ENCODE data around the gene BACE1.

BACE1 gene

DNA sequence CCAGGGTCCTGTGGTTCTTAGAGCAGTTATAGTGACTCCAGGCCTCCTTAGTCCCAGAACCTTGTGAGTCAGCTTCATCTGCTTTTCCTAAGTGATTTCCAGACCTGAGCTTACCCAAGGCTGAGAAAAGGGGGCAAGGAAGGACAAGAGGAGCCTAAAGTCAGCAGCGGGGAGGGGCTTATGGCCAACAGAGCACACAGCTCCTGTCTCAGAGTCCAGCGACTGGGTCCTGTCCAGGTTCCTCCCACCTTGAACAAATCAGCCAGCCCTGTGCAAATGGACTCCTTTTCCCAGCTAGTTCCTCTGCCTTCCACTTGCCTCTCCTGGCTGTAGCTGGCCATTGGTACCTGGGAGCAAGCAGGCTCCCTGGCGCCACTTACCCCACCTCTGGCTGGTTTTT is 10.9 kb downstream of the BACE1 start:
- no peak for DNase-seq

DNA sequence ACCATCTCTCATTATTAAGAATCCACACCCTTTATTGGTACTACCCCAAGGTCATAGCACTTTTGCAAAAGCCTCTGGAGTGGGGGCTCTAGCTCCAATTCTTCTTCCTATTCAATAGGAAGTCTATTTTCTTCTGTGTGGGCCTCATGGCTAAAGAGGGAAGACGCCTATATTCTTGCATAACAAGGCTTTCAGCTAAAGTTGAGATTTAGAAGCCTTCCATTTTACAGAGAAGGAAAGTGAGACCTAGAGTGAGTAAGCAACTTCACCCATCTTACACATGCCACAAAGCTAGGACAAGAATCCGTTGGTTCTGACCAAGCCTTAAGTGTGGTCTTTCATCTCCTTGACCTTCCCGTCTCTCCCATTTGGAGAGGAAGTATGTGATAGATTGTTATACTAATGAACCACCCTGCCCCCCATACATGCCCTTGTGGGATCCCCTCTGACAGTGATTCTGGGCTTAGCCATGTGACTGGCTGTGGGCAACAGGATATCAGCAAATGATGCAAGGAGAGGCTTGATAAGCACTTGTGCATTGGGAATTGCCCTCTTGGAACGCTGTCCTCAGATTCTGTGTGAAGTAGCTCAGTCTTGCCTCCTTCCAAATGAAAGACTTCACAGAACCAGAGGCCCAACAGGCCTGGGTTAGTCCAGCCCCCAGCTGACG is 12.3 kb downstream of the BACE1 start:
- DNase-seq, result no peak

DNA sequence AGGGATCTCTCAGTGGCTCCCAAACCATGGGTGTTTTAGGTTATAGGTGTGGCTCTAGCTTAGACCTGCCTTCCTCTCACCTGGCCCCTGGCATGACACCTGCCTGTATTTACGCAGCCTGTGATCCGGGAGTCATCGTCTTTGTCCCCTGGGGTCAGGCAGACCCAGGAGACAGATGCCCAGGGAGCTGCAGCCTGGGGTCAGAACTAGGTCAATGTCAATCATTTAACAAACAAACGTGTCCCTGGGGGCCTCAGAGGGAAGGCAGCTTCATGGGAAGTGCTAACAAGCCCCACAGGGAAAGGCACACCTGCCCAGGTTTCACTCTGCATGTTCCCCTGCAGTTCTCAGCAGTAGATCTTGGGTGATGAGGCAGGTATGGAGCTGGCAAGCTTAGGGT is 13.0 kb downstream of the BACE1 start:
- DNase-seq, result no peak

DNA sequence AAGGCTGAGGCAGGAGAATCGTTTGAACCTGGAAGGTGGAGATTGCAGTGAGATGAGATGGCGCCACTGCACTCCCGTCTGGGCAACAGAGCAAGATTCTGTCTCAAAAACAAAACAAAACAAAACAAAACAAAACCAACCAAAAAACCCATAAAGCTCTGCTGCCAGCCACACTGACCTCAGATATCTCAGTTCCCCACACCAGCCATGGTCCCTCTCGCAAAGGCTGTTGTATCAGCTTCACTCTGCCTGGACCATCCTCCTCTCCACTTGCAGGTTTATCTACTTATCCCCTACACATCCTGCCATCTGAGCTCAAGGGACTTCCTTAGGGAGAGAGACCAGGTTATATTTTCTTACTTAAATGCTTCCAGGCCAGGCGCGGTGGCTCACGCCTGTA is 13.8 kb downstream of the BACE1 start:
- DNase-seq, result no peak

DNA sequence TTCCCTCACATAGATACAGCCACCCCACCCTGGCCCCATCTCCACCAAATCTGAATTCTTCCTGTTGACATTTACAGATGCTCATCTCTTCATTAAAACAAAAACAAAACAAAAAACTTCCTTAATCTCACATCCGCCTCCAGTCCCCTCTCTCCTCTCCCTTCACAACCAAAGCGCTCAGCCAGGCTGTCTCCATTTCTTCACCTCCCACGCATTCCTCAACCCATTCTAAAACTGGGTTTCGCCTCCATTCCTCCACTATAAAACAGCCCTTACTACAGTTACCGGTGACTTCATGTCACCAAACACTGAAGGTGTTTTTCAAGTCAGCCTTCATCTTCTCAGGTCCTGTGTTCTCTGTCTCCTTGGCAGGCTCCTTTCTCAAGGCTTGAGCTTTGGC is 15.3 kb downstream of the BACE1 start:
- no peak for DNase-seq

DNA sequence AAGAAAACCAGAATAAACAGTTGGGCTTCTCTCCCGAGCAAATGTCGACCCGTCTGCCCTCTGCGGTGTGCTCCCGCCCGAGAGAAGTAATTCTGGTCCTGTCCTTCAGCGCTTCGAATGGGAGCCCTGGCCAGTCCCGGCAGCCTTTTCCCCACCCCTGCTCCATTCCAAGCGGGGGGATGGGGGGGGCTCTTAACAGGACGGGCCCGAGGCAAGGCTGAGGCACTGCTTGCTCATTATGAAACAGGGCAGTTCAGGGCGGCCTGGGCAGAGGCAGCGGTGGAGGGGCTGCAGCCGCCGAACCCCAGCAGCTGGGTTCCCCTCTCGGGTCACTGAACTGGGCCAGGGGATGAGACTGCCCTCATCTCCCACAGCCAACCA is 15.8 kb downstream of the BACE1 start:
- DNase-seq, result no peak

DNA sequence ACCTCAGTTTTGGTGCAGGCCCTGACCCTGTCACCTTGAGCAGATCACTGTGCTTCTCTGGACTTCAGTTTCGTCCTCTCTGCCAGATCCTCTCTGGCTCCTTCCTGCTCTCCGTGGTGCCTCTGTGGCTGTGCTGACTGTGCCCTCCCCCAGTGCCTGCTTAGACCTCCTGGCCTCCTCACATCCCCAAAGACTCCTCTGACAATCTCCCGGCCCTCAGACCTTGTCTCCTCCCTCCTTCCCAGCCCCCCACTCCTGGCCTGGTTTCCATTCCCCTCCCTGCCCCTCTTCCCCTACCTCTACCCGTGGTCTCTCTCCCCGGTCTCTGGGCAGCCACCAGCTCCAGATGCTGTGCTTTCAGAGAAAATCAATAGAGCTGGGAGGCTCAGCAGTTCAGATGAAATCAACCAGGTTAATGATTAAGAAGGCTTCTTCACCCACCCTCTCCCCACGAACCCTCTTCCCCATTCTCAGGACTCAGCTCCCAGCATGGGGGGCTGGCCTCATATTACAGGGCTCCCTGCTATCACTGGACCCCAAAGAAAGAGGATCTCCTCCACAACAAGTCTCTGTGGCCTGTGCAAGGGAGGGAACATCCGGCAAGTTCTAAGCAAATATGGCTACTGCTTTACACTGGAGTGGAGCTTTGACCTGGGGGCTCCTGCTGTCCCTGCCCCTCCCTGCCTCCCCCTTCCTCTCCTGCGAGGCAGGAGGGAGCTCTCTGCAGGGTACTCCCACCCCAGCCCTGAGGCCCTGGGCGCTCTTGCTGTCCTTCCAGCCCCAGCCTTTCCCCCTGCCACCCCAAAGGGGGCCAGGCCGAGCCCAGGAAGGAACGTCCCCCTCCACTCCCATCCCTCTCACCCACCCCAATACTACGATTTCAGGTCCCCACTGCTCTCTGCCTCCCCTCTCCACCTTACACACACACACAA is 16.4 kb downstream of the BACE1 start:
- DNase-seq, result no peak

DNA sequence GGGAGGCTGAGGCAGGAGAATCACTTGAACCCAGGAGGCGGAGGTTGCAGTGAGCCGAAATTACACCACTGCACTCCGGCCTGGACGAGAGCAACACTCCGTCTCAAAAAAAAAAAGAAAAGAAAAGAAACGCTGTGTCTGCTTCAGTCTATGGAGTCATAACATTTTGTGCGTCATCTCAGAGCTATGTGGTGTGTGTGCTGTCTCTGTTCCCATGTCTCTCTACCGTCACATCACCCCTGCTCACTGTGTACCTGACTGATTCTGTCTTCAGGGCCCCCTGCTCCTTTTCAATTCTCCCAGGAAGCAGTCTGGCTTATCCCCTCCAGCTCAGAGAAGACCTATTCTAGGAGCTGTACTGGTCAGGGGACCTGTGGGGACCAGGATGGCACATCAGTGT is 17.9 kb downstream of the BACE1 start:
- no peak for DNase-seq

DNA sequence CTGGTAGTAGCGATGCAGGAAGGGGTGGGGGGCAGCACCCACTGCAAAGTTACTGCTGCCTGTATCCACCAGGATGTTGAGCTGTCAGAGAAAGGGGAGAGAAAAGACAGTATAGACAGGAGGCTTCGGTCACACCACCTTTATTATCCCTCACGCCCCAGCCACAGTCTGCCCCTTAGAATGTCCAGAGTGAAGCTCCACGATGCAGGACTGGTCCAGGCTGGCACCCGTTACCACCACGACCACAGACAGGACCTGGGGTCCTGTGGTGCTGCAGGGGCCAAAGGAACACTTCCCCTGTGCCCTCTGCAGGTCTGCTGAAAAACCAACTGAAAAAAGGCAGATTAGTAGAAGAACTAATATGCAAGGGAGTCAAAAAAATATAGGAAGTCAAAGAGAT is 19.2 kb downstream of the BACE1 start:
- no peak for DNase-seq

DNA sequence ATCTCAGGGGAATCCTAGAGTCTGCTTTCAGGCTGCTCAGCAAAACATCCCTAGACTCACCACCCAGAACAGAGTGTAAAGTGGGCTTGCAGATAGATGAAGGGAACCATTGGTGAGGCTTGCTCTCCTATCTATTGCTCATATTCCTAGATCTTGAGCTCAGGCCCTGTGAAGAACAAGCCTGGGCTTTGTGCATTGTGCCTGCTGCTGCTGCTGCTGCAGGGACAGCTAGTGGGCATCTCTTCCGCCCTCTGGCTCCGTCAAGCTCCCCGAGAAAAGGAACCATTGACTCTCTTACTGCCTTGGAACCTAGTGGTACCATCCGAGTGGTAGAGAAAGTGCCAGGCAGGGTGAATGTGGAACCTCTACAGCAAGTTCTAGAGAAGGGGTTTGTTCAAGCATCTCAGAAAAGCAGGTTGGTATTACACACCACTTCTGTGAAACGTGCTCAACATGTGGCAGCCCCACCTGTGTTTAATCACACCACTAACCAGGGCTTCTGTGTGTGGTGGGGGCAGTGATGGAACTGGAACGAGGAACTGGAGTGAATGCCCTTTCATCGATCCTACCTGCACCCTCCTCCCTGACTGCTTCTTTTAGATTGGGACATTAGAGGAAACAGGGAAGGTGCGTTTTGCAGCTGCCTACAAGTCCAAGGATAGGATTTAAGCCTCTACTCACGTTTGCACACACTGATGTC is 20.5 kb downstream of the BACE1 start:
- DNase-seq, result no peak

DNA sequence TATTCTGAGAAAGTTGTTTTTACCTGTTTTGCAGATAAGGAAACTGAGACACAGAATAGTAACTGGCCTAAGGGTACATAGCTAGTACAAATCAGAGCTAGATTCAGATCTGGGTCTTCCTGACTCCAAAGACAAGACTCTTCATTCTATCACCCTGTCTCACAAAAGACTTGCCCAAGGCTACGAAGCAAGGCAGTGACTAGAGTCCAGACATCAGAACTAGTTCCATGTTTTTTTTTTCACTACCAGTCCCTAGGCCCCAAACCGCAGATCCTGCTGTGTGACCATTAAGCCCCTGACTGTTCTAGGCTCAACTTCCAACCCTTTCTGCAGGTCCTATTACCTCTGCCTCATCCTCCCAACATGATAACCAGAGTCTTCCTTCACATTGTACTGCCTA is 23.4 kb downstream of the BACE1 start:
- no peak for DNase-seq

DNA sequence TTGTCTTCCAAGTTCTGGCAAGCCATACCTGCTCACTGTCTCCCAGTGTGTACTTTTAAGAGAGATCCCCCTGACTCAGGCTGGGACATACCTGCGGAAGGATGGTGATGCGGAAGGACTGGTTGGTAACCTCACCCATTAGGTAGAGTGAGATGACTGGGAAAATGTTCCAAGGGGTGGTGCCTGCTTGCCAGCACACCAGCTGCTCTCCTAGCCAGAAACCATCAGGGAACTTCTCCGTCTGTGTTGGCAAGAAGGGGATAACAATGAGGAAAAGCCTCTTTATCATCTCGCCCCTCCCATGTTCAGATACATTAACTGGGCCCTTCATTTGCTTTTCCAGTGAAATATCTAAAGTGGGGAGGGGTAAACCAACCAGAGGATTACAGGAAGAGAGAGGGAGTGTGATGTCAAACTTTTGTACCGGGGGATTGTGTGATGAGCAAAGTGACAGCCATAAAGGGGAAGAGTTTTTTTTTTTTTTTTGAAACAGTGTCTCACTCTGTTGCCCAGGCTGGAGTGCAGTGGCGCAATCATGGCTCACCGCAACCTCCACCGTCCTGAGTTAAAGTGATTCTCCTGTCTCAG is 25.2 kb downstream of the BACE1 start, which contains the start of gene BACE1-AS:
BACE1-AS (plus strand) TSS at position 538 of the 588 bp plus-strand sequence.
- DNase-seq, result no peak

DNA sequence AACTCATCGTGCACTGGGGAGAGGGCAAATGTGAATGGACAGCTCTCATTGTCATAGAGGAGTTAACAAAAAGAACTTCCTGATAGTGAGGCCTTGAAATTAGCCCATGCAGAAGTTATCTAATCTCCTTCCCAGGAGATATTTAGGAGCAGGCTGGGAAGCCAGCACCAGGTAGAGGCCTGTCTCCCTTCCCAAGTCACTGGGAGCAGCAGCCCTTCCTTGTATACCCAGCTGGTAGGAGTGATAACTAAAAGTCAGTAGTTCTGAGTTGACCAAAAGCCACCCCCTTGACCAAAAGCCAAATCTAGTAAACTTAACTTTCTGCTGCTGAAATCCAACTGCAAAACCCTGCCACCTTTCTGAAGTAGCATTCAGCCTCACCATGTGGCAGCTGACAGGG is 26.3 kb downstream of the BACE1 start:
- no peak for DNase-seq

DNA sequence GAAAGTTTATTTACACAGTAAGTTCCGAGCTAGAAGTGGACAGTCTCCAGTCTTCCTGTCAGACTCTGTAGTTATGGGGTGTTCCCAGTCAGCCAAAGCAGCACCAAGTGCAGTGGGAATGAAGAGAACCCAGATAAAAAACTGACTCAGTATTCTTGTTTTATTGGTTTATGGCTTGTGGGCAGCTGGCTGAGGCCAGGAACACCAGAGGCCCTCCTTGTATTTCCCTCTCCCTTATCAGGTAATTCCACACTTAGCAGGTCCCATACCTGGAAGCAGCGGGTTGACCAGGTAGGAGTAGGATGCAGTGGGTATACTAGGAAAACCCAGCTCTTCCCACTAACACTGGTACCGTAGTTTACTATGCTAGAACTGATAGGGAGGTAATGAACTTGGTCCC is 28.4 kb downstream of the BACE1 start:
- DNase-seq, result no peak

DNA sequence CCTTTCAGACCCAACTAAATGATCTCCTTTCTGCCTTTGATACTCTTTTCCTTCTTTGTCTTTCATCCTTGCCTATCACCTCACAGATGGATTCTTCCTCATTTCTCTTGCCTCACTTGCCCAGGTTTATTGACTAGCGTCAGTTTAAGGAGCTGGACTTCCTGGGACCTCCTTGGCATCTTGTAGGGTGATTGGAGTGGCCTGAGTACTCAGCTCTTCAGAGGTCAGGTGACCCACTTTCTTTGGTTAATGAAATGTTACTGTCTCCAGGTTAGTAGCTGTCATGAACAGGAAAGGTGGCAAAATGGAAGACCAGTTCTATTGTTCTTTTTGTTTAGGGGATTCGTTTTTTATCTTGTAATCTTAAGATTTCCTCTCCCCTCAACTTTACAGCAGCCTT is 29.5 kb downstream of the BACE1 start:
- DNase-seq, result no peak

DNA sequence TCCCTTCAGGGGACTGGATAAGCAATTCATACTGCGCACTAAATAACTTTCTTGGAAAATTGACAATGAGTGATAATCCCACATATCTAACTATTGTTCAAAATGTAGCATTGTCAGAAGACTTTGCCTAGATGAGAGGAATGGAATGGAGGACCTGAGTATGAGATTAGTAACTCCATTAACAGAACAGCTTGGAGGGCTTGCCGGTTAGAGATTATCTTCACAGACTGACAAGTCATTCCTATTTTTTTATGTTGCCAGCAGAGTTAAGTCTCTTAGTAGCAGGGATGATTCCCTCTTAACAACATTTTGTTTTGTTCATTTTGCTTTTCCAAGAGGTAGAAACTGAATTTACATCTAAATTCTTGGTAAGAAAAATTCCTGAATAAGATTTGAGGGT is 32.0 kb downstream of the BACE1 start:
- DNase-seq, result no peak

DNA sequence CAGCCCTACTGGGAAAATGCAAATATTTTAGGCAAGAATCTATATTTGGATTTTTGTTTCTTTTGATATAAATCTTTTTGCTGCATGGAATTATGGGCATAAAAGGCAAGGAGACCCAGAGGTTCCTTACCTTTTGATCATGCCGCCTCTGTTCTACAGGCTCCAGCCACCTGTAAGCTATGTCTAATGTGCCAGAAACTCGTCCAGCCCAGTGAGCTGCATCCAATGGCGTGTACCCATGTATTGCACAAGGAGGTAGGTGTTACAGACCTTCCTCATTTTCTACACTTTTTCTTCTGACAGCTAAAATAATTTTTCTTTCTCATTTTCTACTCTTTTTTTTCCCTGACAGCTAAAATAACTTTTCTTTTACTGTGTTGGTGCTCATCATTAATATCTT is 33.1 kb downstream of the BACE1 start:
- DNase-seq, result no peak

DNA sequence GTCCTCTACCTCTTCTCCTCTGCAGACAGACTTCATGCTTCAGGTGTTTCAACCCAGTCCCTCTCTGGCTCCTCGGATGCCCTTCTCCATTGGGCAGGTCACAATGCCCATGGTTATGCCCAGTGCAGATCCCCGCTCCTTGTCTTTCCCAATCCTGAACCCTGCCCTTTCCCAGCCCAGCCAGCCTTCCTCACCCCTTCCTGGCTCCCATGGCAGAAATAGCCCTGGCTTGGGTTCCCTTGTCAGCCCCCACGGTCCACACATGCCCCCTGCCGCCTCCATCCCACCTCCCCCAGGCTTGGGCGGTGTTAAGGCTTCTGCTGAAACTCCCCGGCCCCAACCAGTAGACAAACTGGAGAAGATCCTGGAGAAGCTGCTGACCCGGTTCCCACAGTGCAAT is 34.2 kb downstream of the BACE1 start:
- no peak for DNase-seq

DNA sequence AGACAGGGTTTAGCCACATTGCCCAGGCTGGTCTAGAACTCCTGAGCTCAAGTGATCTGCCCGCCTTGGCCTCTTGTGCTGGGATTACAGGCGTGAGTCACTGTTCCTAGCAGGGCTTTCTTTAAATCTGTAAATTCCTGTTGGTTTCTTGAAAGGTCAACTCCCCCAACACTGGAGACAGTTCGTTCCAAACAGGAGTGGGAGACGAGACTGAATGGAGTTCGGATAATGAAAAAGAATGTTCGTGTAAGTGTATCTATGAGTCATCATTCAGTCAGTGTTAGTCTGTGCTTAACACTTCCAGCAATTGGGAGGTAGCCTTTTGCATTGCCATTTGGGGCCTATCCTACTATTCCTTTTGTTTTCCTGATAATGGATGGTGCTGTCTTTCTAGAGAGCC is 34.9 kb downstream of the BACE1 start:
- DNase-seq, result no peak

DNA sequence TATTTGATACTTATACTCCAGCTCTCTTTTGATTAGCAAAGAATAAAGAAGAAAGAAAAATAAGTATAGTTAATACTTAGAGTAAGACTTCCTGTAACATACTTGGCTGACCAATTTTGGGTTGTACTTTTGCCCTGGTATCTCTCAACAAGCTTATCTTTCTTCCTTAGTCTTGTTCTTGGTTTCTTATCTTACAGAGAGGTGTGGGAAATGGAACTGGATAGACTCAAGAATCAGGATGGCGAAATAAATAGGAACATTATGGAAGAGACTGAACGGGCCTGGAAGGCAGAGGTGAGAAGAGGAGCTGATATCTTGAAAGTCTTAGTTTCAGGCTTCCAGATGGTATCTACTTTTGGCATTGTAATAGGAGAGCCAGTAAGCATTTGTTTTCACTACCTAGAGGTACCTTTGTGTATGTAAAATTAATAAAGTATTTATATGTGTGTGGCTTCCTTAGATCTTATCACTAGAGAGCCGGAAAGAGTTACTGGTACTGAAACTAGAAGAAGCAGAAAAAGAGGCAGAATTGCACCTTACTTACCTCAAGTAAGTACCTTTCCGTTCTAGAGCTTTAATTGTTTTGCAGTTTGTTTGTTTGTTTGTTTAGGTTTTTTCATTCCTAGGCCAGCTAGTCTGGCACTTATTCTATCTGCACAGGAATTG is 36.2 kb downstream of the BACE1 start:
- DNase-seq, result no peak

DNA sequence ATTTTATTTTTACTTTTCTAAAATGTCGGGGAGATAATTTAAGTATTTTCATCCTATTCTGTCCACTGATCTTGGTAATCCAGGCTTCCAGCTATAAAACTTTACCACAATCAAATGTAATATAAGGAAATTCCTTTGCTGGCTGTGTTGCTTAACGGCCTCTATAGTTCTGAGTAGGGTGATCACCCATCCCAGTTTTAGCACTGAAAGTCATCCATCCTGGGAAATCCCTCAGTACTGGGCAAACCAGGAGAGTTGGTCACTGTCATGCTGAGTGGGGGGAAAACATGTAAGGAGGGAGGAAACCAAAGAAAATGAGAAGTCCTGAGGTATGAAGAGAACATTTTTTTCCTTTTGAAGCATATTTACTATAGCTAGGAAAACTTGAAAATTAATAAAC is 37.7 kb downstream of the BACE1 start:
- DNase-seq, result no peak

DNA sequence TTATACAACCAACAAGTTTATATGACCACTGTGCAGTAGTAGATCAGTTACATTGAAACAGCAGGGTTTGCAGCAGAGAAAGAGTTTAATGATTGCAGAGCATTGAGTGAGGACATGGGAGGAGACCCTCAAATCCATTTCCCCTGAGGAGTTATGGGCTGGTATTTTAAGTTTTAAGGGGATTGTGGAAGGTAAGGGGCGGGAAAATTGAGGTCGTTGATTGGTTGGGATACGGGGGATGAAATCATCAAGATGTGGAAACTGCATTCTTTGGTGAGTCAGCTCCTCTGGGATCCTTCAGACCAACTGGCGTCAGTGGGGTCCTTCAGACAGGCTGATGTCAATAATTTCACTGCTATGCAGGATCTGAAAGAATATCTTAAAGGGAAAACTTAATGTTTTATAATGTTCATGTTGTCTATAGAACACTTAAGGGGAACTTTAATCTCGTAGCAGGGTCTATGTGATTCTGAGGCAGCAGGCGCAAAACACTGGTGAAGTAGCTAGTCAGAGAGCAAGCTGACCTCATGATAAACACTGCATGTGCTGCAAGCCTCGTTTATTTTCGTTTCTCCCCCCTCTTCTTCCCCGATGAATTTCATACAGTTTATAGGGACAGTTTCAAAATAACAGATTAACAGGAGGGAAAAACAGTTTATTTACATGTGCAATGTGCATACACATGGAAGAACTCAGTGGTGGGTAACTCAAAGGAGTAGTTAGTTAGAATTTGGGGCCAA is 42.3 kb downstream of the BACE1 start:
- DNase-seq, result no peak
